ENCODE data around the gene CAMK4.

CAMK4 gene

GRCh38 chr5:111537141-111538024 is 313.2 kb downstream of the CAMK4 start:
- DNase-seq (ENCODE audit: low read depth): no peak
